ENCODE data around the gene FOXN3. TPM values are rescaled to one million over a fixed set of nuclear protein-coding genes. Genes with fewer than 3 reads are reported as not detected.

The FOXN3 gene
- polyA plus RNA-seq, 1 of the 3 experiments (the other 2 are of a cell fraction), result 9.8 TPM

GRCh38 chr14:89392181-89392580 lies 24.9 kb downstream of the FOXN3 start:
- Histone ChIP-seq H3K79me2 (ENCODE audit: insufficient read depth) (peaks cover 8% of the 10 kb centered on the region; the same call in 1 of the 2 replicates), H3K36me3 (replicated peaks in 1 of 2; ENCODE audit: control insufficient read depth in 1 of 2, insufficient read depth in 2 of 2, low read length in 1 of 2) (no peaks in the 10 kb centered on the region), H2AFZ (ENCODE audit: low read depth) (no peak overlapping the region), H3K27me3 (ENCODE audit: insufficient read depth) (no peaks in the 10 kb centered on the region), H4K20me1 (ENCODE audit: insufficient read depth) (no peaks in the 10 kb centered on the region), H3K4me1 (ENCODE audit: control insufficient read depth in 1 of 2, insufficient read depth in 2 of 2, low read depth in 1 of 2, low read length in 1 of 2) (peaks cover 0 to 13% of the 10 kb centered on the region in 2 experiments; a peak in 2 of 4 replicates), H3K9me2 (no peaks in the 10 kb centered on the region), H3K27ac (ENCODE audit: low read depth in 2 of 2, low read length in 1 of 2) (no peak overlapping the region), H3K9ac (no peak overlapping the region), H3K9me3 (no peaks in the 10 kb centered on the region), H3K4me2 (no peak overlapping the region), H3K4me3 (ENCODE audit: low read depth in 2 of 2, low read length in 1 of 2) (no peak overlapping the region), H3F3A (replicated peaks; ENCODE audit: insufficient read depth) (no peaks in the 10 kb centered on the region)
- POLR2A ChIA-PET, result no interaction called here
- TF ChIP-seq ELF1 (IDR thresholded peaks at IDR 0.05) (no peak), EP300 (IDR thresholded peaks at IDR 0.05; ENCODE audit: borderline replicate concordance in 1 of 2, low read depth in 1 of 2, low read length in 1 of 2) (no peak), USF1 (IDR thresholded peaks at IDR 0.05; ENCODE audit: borderline replicate concordance, low read depth) (no peak), CHD2 (IDR thresholded peaks at IDR 0.05; ENCODE audit: low read length, partially characterized antibody) (no peak), YY1 (IDR thresholded peaks at IDR 0.05; ENCODE audit: low read depth) (no peak), NRF1 (IDR thresholded peaks at IDR 0.05; ENCODE audit: low read depth, low read length) (no peak), RXRA (IDR thresholded peaks at IDR 0.05; ENCODE audit: borderline replicate concordance, low read depth) (no peak), GATA2 (CRISPR knock-in tag; IDR thresholded peaks at IDR 0.05) (no peak), NFIC (IDR thresholded peaks at IDR 0.05; ENCODE audit: borderline replicate concordance) (no peak), IRF3 (IDR thresholded peaks at IDR 0.05; ENCODE audit: low read depth, low read length) (no peak), FOSL2 (IDR thresholded peaks at IDR 0.05; ENCODE audit: borderline replicate concordance, low read depth) (no peak), RAD21 (IDR thresholded peaks at IDR 0.05; ENCODE audit: low read length) (no peak), RFX5 (IDR thresholded peaks at IDR 0.05; ENCODE audit: low read length) (no peak), MAX (IDR thresholded peaks at IDR 0.05; ENCODE audit: low read depth) (no peak), ZBTB33 (IDR thresholded peaks at IDR 0.05; ENCODE audit: borderline replicate concordance, low read depth) (no peak), MEF2A (IDR thresholded peaks at IDR 0.05; ENCODE audit: borderline replicate concordance, low read depth) (no peak), PBX3 (IDR thresholded peaks at IDR 0.05) (no peak)
- 78% methylated on average over 5 of the region's 5 CpGs for WGBS (ENCODE audit: low lambda C conversion rate)
- CTCF ChIA-PET, result no interaction called here
- DNase-seq, result no peak

All from SK-N-SH (cell line).